ENCODE measurements around the gene GABBR2. TPM values are rescaled to one million over a fixed set of nuclear protein-coding genes. Genes with fewer than 3 reads are reported as not detected.

The GABBR2 gene
- total RNA-seq, 6 experiments from 2014 or later = not detected

DNA sequence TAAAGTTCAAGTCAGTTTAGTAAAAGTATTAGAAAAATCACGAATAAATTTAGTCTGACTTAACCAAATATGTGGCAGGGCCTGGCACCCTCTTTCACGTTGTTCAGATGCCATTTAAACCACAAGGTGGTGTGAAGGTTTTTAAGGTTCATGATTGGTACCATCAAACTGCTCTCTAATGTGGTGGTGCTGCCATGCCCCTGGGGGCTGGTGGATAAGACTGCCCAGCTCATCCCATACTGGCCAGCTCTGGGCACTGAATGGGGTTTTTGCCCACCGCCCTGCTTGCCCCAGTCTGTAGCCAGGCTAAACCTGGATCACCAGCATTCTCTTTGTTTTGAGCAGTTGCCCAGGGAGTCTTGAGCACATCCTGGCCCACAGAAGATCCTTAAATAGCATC, 159.3 kb downstream of the GABBR2 start:
- ATAC-seq (no peak), DNase-seq (no peak)
- intact Hi-C loops (cut with DNase I) = no loop called here
- 50% methylated on average over 2 of the region's 3 CpGs for WGBS (ENCODE audit: insufficient coverage, low coverage, low lambda C conversion rate, missing lambda C conversion rate)
- H3K4me3 ChIP-seq = no peak overlapping the region
- no peaks in the 10 kb centered on the region for H3K4me1 ChIP-seq
- no peak overlapping the region for H3K27ac ChIP-seq
- H3K36me3 ChIP-seq = no peaks in the 10 kb centered on the region
- no peaks in the 10 kb centered on the region for H3K27me3 ChIP-seq
- no peaks in the 10 kb centered on the region for H3K9me3 ChIP-seq
- TF ChIP-seq, protein P1, sequence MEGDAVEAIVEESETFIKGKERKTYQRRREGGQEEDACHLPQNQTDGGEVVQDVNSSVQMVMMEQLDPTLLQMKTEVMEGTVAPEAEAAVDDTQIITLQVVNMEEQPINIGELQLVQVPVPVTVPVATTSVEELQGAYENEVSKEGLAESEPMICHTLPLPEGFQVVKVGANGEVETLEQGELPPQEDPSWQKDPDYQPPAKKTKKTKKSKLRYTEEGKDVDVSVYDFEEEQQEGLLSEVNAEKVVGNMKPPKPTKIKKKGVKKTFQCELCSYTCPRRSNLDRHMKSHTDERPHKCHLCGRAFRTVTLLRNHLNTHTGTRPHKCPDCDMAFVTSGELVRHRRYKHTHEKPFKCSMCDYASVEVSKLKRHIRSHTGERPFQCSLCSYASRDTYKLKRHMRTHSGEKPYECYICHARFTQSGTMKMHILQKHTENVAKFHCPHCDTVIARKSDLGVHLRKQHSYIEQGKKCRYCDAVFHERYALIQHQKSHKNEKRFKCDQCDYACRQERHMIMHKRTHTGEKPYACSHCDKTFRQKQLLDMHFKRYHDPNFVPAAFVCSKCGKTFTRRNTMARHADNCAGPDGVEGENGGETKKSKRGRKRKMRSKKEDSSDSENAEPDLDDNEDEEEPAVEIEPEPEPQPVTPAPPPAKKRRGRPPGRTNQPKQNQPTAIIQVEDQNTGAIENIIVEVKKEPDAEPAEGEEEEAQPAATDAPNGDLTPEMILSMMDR (IDR thresholded peaks at IDR 0.05) = no peak
- TF ChIP-seq POLR2A (IDR thresholded peaks at IDR 0.05) = no peak

DNA sequence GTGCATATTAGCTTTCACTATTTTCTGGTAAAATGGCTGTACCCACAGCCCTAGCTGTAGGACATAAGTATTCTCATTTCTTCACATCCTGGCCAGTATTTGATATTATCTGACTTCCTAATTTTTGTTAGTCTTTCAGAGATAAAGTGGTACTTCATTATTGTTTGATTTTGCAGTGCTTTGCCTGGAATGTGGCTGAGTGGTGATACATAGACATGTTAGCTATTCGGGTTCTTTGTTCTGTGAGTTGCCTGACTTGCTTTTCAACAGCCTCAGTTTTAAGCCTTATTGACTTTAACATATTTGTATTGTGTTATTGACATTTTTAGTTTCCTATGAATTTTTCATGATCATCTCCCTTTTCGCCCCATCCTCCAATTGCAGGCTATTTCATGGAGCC, 161.1 kb downstream of the GABBR2 start:
- no peaks in the 10 kb centered on the region for H3K27me3 ChIP-seq
- H3K36me3 ChIP-seq = no peaks in the 10 kb centered on the region
- no peak for DNase-seq
- 80% methylated on average over 1 of the region's 2 CpGs for WGBS (ENCODE audit: insufficient coverage, low coverage, low lambda C conversion rate, missing lambda C conversion rate)
- H3K27ac ChIP-seq = no peak overlapping the region
- intact Hi-C loops (cut with DNase I) = no loop called here
- TF ChIP-seq, protein P1 (IDR thresholded peaks at IDR 0.05) = no peak
- no peak for TF ChIP-seq POLR2A (IDR thresholded peaks at IDR 0.05)
- no peaks in the 10 kb centered on the region for H3K9me3 ChIP-seq
- no peak overlapping the region for H3K4me3 ChIP-seq
- no peaks in the 10 kb centered on the region for H3K4me1 ChIP-seq
- no peak for ATAC-seq

DNA sequence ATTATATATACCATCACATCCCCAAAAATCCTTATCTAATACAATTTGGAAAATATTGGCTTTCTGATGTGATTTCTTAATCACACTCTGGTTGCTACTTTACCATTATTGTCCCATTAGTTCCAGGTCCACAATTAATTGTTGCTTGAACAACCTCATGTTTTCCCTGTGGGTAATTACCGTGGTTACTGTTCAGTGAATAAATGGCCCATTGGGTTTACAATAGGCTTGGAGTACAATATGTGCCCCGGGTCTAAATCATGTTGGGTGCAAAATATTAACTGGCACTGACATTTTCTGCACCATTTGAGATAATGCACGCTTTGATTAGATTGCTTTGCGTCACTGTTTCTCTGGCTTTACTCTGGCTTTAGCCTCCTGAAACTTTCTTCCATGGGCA, 163.7 kb downstream of the GABBR2 start:
- Histone ChIP-seq H3K9me3 (no peaks in the 10 kb centered on the region), H3K4me3 (no peak overlapping the region), H3K4me1 (no peaks in the 10 kb centered on the region), H3K27me3 (no peaks in the 10 kb centered on the region), H3K27ac (no peak overlapping the region), H3K36me3 (no peaks in the 10 kb centered on the region)
- DNase-seq = no peak
- TF ChIP-seq, protein P1 (IDR thresholded peaks at IDR 0.05) = no peak
- TF ChIP-seq POLR2A (IDR thresholded peaks at IDR 0.05) = no peak
- intact Hi-C loops (cut with DNase I) = no loop called here
- WGBS (ENCODE audit: insufficient coverage, low coverage, low lambda C conversion rate, missing lambda C conversion rate) = 84% methylated on average over 4 of the region's 4 CpGs
- no peak for ATAC-seq

DNA sequence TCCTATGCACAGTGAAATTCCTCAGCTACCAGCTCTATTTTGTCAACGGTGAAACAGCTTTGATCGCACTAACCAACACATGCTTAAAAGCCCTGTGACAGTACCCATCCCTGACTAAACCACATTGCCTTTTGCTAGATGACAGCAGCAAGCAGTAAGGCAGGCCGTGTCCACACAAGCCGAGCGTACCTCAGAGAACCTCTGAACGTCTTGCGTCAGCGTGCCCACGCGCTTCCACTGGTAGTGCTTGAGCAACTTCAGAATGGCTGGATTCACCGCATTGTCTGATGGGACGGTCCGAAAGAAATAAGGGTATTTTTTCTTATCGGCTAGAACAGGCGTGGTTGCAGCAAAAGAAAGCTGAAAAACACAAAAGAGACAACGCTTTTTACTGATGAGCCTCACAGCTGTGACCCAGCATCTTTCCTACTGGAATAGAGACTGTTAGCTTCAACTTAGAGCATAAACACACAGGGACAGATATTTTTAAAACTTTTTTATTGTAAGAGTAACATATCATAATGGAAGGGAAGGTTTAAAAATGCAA, 167.0 kb downstream of the GABBR2 start:
- Histone ChIP-seq H3K4me1 (no peaks in the 10 kb centered on the region), H3K27ac (no peak overlapping the region), H3K27me3 (no peaks in the 10 kb centered on the region), H3K36me3 (no peaks in the 10 kb centered on the region), H3K4me3 (no peak overlapping the region), H3K9me3 (no peaks in the 10 kb centered on the region)
- ATAC-seq (no peak), DNase-seq (no peak)
- WGBS (ENCODE audit: insufficient coverage, low coverage, low lambda C conversion rate, missing lambda C conversion rate) = 82% methylated on average over 16 of the region's 16 CpGs
- TF ChIP-seq POLR2A (IDR thresholded peaks at IDR 0.05) = no peak
- TF ChIP-seq, protein P1 (IDR thresholded peaks at IDR 0.05) = no peak
- intact Hi-C loops (cut with DNase I) = no loop called here

DNA sequence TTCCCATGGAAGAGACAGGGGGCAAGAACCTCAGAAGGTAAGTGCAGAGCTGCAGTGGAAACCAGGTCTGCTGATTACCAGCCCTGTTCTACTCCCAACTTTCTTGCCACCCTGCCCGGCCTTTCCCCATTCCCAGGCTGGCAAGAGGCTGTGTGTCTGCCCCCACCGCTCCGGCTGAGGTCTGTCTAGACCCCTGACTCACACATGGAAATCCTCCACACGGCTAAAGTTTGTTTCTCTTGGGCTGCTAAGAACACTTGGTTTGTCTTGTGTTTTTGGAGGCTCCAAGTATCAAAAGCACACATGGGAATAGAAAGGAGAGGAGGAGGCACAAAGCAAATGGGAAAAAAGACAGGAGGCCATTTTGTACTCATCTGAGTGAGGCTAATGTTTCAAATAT, 168.3 kb downstream of the GABBR2 start:
- Histone ChIP-seq H3K4me3 (no peak overlapping the region), H3K36me3 (no peaks in the 10 kb centered on the region), H3K4me1 (no peaks in the 10 kb centered on the region), H3K27me3 (no peaks in the 10 kb centered on the region), H3K27ac (no peak overlapping the region), H3K9me3 (no peaks in the 10 kb centered on the region)
- 87% methylated on average over 4 of the region's 4 CpGs for WGBS (ENCODE audit: insufficient coverage, low coverage, low lambda C conversion rate, missing lambda C conversion rate)
- TF ChIP-seq, protein P1 (IDR thresholded peaks at IDR 0.05) = no peak
- TF ChIP-seq POLR2A (IDR thresholded peaks at IDR 0.05) = no peak
- DNase-seq (no peak), ATAC-seq (no peak)
- intact Hi-C loops (cut with DNase I) = no loop called here

All from right lobe of liver (tissue), 6 donors.